Mesothelial cell of epicardium (in vitro differentiated cells): Measurements from ENCODE around the gene ZNF160. TPM values are rescaled to one million over a fixed set of nuclear protein-coding genes. Genes with fewer than 3 reads are reported as not detected.

Source experiments
- total RNA-seq: library from RNA; stranded (reverse); gene quantifications from 3 replicates; pipeline ENCODE4 v1.2.1, GENCODE V29; 2021

ZNF160 gene
- total RNA-seq, 1 donor from 2014 or later, result 71.0 TPM

Other genes with a start within 250 kb of the ZNF160 start
- 30.6 to 35.5 TPM (median 33.8 TPM) in 3 replicates for gene ZNF468, start 245.8 kb downstream of the ZNF160 start, total RNA-seq
- gene ZNF320, start 205.8 kb downstream of the ZNF160 start, total RNA-seq, result 36.1 to 41.5 TPM (median 36.9 TPM) in 3 replicates
- gene ZNF888, start 180.0 kb downstream of the ZNF160 start, total RNA-seq, result 14.0 to 15.3 TPM (median 14.3 TPM) in 3 replicates
- gene ZNF816, start 140.5 kb downstream of the ZNF160 start, total RNA-seq, result 14.8 to 16.8 TPM (median 15.7 TPM) in 3 replicates
- 0.13 TPM in 1 of 3 replicates, not detected in the others for gene ERVV-1, start 89.5 kb downstream of the ZNF160 start, total RNA-seq
- gene ERVV-2, start 58.7 kb downstream of the ZNF160 start, total RNA-seq, result not detected in 3 replicates
- 13.1 to 15.6 TPM (median 13.8 TPM) in 3 replicates for gene ZNF415, start 29.5 kb upstream of the ZNF160 start, total RNA-seq
- 12.1 to 15.6 TPM (median 14.8 TPM) in 3 replicates for gene ZNF347, start 55.6 kb upstream of the ZNF160 start, total RNA-seq
- gene ZNF665, start 89.9 kb upstream of the ZNF160 start, total RNA-seq, result 8.8 to 9.8 TPM (median 8.9 TPM) in 3 replicates
- 50.2 to 53.4 TPM (median 51.7 TPM) in 3 replicates for gene ZNF677, start 151.5 kb upstream of the ZNF160 start, total RNA-seq
- 0.20 TPM in 1 of 3 replicates, not detected in the others for gene VN1R2, start 154.9 kb upstream of the ZNF160 start, total RNA-seq
- gene VN1R4, start 164.3 kb upstream of the ZNF160 start, total RNA-seq, result not detected in 3 replicates
- gene ZNF845, start 230.3 kb upstream of the ZNF160 start, total RNA-seq, result 7.5 to 7.7 TPM (median 7.7 TPM) in 3 replicates